ENCODE measurements around the gene SEPTIN7. TPM values are rescaled to one million over a fixed set of nuclear protein-coding genes. Genes with fewer than 3 reads are reported as not detected.

Gene SEPTIN7
- total and polyA plus RNA-seq, 2 donors (not counting 1 experiment from before 2014, with no cell fraction given) = 181 to 576 TPM

DNA sequence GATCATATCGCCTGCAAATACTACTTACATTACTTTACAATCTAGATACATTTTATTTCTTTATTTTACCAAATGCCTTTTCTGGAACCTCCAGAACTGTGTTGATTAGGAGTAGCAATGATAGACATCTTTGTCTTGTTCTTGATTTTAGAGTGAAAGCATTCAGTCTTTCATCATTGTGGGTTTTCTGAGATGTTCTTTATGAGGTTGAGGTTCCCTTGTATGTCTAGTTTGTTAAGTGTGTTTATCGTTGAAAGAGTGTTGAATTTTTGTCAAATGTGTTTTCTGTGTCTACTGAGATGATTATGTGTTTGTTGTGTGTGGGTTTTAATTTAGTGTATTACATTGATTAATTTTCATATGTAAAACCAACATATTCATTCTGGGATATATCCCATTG, 17.1 kb downstream of the SEPTIN7 start:
- peaks cover 7% of the 10 kb centered on the region for H4K20me1 ChIP-seq (ENCODE audit: control insufficient read depth, extremely low read depth, insufficient read depth, low read length)
- no peak for DNase-seq (ENCODE audit: low read depth in 2 of 2)
- H3K9ac ChIP-seq (ENCODE audit: insufficient read depth, low read length) = no peak overlapping the region
- no peaks in the 10 kb centered on the region for H3K9me3 ChIP-seq (ENCODE audit: control insufficient read depth, insufficient read depth, low read depth, low read length)
- H3K27ac ChIP-seq (ENCODE audit: insufficient read depth, low read length) = no peak overlapping the region
- no peak for TF ChIP-seq EZH2 (IDR thresholded peaks at IDR 0.05; ENCODE audit: low read length, missing control alignments)
- no peak for TF ChIP-seq CTCF (conservative IDR thresholded peaks at IDR 0.05 in 1 of 2, IDR thresholded peaks at IDR 0.05 in 1 of 2; ENCODE audit: low read depth in 1 of 2, low read length in 2 of 2)
- peaks cover 2% of the 10 kb centered on the region for H3K36me3 ChIP-seq (ENCODE audit: control insufficient read depth, insufficient read depth, low read length)
- no peak overlapping the region for H3K4me2 ChIP-seq (ENCODE audit: extremely low read depth, insufficient read depth, low read length)
- H3K4me3 ChIP-seq (replicated peaks in 1 of 4; ENCODE audit: control extremely low read depth in 1 of 4, insufficient read depth in 1 of 4, low read depth in 3 of 4, low read length in 4 of 4) = no peak overlapping the region
- peaks cover 99% of the 10 kb centered on the region for H3K79me2 ChIP-seq (ENCODE audit: control insufficient read depth, insufficient read depth, low read length)
- no peak overlapping the region for H2AFZ ChIP-seq (ENCODE audit: low read length)
- H3K27me3 ChIP-seq (ENCODE audit: control insufficient read depth, insufficient read depth, low read length) = no peaks in the 10 kb centered on the region
- H3K4me1 ChIP-seq (ENCODE audit: control insufficient read depth, extremely low read depth, insufficient read depth, low read length) = no peaks in the 10 kb centered on the region

GRCh38 chr7:35818513-35818912, 17.7 kb downstream of the SEPTIN7 start:
- TF ChIP-seq CTCF (conservative IDR thresholded peaks at IDR 0.05 in 1 of 2, IDR thresholded peaks at IDR 0.05 in 1 of 2; ENCODE audit: low read depth in 1 of 2, low read length in 2 of 2) (no peak), EZH2 (IDR thresholded peaks at IDR 0.05; ENCODE audit: low read length, missing control alignments) (no peak)
- Histone ChIP-seq H4K20me1 (ENCODE audit: control insufficient read depth, extremely low read depth, insufficient read depth, low read length) (peaks cover 7% of the 10 kb centered on the region), H3K4me2 (ENCODE audit: extremely low read depth, insufficient read depth, low read length) (no peak overlapping the region)

GRCh38 chr7:35819310-35819709, 18.5 kb downstream of the SEPTIN7 start:
- no peak for DNase-seq (ENCODE audit: low read depth in 2 of 2)
- Histone ChIP-seq H3K27ac (ENCODE audit: insufficient read depth, low read length) (no peak overlapping the region), H3K9ac (ENCODE audit: insufficient read depth, low read length) (no peak overlapping the region), H3K27me3 (ENCODE audit: control insufficient read depth, insufficient read depth, low read length) (no peaks in the 10 kb centered on the region), H3K36me3 (ENCODE audit: control insufficient read depth, insufficient read depth, low read length) (peaks cover 2% of the 10 kb centered on the region), H3K79me2 (ENCODE audit: control insufficient read depth, insufficient read depth, low read length) (peaks cover 98% of the 10 kb centered on the region), H3K4me2 (ENCODE audit: extremely low read depth, insufficient read depth, low read length) (no peak overlapping the region), H3K4me3 (replicated peaks in 1 of 4; ENCODE audit: control extremely low read depth in 1 of 4, insufficient read depth in 1 of 4, low read depth in 3 of 4, low read length in 4 of 4) (no peak overlapping the region), H2AFZ (ENCODE audit: low read length) (no peak overlapping the region), H4K20me1 (ENCODE audit: control insufficient read depth, extremely low read depth, insufficient read depth, low read length) (peaks cover 7% of the 10 kb centered on the region), H3K9me3 (ENCODE audit: control insufficient read depth, insufficient read depth, low read depth, low read length) (no peaks in the 10 kb centered on the region), H3K4me1 (ENCODE audit: control insufficient read depth, extremely low read depth, insufficient read depth, low read length) (no peaks in the 10 kb centered on the region)
- no peak for TF ChIP-seq EZH2 (IDR thresholded peaks at IDR 0.05; ENCODE audit: low read length, missing control alignments)
- TF ChIP-seq CTCF (conservative IDR thresholded peaks at IDR 0.05 in 1 of 2, IDR thresholded peaks at IDR 0.05 in 1 of 2; ENCODE audit: low read depth in 1 of 2, low read length in 2 of 2) = no peak

More at GRCh38 chr7:35818513-35818912, 17.7 kb downstream of the SEPTIN7 start:
- H3K4me1 ChIP-seq (ENCODE audit: control insufficient read depth, extremely low read depth, insufficient read depth, low read length) = no peaks in the 10 kb centered on the region
- no peak for DNase-seq (ENCODE audit: low read depth in 2 of 2)
- H3K27ac ChIP-seq (ENCODE audit: insufficient read depth, low read length) = no peak overlapping the region
- no peak overlapping the region for H2AFZ ChIP-seq (ENCODE audit: low read length)
- no peaks in the 10 kb centered on the region for H3K9me3 ChIP-seq (ENCODE audit: control insufficient read depth, insufficient read depth, low read depth, low read length)
- H3K27me3 ChIP-seq (ENCODE audit: control insufficient read depth, insufficient read depth, low read length) = no peaks in the 10 kb centered on the region
- H3K4me3 ChIP-seq (replicated peaks in 1 of 4; ENCODE audit: control extremely low read depth in 1 of 4, insufficient read depth in 1 of 4, low read depth in 3 of 4, low read length in 4 of 4) = no peak overlapping the region
- peaks cover 98% of the 10 kb centered on the region for H3K79me2 ChIP-seq (ENCODE audit: control insufficient read depth, insufficient read depth, low read length)
- H3K36me3 ChIP-seq (ENCODE audit: control insufficient read depth, insufficient read depth, low read length) = peaks cover 2% of the 10 kb centered on the region
- no peak overlapping the region for H3K9ac ChIP-seq (ENCODE audit: insufficient read depth, low read length)

All from fibroblast of lung (primary cell).